ENCODE data around the gene PRKCQ.

DNA sequence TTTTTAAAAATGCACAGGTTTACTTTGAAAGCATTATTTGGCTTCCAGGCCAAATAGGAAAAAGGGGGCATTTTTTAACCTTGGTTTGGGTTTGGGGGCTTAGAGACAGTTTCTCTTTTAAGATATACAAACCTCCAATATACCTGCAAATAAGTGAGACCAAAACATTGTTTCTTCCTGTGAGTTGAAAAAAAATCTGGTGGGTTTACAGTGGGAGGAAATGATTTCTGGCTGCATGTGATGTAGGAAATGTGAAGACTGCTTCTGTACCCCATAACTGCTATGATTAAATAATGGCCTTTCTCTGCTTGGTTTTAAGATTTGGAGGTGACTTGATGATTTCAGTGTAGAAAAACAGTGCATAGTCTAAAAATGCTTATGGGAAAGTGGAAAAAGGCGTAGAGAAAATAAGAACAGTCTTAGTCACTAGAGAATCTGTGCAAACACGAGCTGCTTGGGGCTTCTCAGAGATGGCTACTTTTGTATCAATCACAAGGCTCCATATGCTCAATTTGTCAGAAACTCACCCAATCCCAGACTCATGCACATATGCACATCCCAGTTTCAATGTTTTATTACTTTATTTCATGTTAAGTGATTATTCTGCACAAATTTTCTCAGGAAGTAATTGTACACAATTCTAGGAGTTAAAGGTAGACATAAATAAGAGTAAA lies 22.1 kb upstream of the PRKCQ start:
- TF ChIP-seq CTCF (IDR thresholded peaks at IDR 0.05; ENCODE audit: insufficient read depth, low read length, poor library complexity, severe bottlenecking) (no peak), EZH2phosphoT487 (conservative IDR thresholded peaks at IDR 0.05; ENCODE audit: low read length) (no peak)
